ENCODE results near the gene QKI.

DNA sequence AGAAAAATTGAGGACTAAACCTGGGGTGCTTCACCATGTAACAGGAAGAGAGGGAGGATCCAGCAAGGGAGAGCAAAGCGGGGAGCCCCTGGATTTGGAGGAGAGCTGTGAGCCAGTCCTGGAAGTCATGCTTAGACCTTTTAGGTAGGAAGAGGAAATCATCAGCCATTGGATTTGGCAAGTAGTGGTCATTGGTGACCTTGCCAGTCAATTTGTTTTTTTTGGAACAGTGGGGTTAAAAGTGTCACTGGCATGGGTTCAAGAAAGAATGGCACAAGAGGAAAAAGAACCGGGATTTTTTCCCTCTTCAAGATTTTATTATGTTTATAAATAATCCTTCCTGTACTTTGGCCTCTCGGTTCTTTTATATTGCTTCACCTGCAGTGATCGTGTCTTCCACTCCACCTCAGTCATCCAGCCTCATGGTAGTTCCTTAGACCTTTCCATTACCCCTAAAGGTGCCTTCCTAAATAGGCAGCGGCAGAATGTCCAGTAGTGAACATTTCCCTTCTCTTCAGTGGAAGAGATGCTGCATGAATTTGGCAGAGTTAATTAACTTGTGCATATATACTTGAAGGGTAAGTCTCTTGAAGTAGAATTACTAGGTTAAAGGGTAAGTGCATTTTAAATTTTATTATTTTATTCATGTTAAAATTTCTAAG lies 124.7 kb downstream of the QKI start:
- TF ChIP-seq CTCF (conservative IDR thresholded peaks at IDR 0.05; ENCODE audit: low read length) (no peak), EZH2phosphoT487 (IDR thresholded peaks at IDR 0.05; ENCODE audit: borderline replicate concordance) (no peak)
